DND-41 (cell line): ENCODE data around the gene MICAL3.

Source experiments
- ATAC-seq: fragments of 200-7000 bp; cut with Tn5 transposase; 3 replicates; pipeline ENCODE4 v1.9.1; 2021; ENCODE audit warnings: low read depth; ENCODE audit not compliant: insufficient read depth
- DNase-seq: peaks from one replicate; pipeline ENCODE4 v3.0.0-alpha.2; 2020
- H2AFZ ChIP-seq: 2 replicates; pipeline ENCODE4 v1.6.0; 2012; ENCODE audit warnings: low read depth, low read length
- H3K27ac ChIP-seq: 2 replicates; pipeline ENCODE4 v1.5.1; 2012; ENCODE audit warnings: low read length, inconsistent platforms
- H3K27me3 ChIP-seq: fragments of 200-600 bp; sonication (generic); 2 replicates; pipeline ENCODE4 v1.6.0; 2012; ENCODE audit warnings: low read length, mild to moderate bottlenecking, inconsistent platforms; ENCODE audit not compliant: insufficient read depth, poor library complexity
- H3K36me3 ChIP-seq: 2 replicates; pipeline ENCODE4 v1.5.1; 2012; ENCODE audit warnings: low read length, inconsistent platforms; ENCODE audit not compliant: insufficient read depth
- H3K4me1 ChIP-seq: 2 replicates; pipeline ENCODE4 v1.5.1; 2012; ENCODE audit warnings: mild to moderate bottlenecking, low read length; ENCODE audit not compliant: insufficient read depth
- H3K4me2 ChIP-seq: 2 replicates; pipeline ENCODE4 v1.6.0; 2012; ENCODE audit warnings: mild to moderate bottlenecking, moderate library complexity, low read length, inconsistent platforms; ENCODE audit not compliant: insufficient read depth
- H3K4me3 ChIP-seq, 2 experiments: fragments of 200-600 bp in 1 of 2; shearing (Covaris generic) in 1 of 2; 2 replicates each; pipeline ENCODE4 v1.5.1; 2012 to 2016; ENCODE audit warnings: inconsistent platforms in 2 of 2, low read length in 2 of 2, mild to moderate bottlenecking in 2 of 2, low read depth in 1 of 2, moderate library complexity in 1 of 2
- H3K79me2 ChIP-seq: 2 replicates; pipeline ENCODE4 v1.6.0; 2012; ENCODE audit warnings: low read length, inconsistent platforms; ENCODE audit not compliant: insufficient read depth
- H3K9ac ChIP-seq: 2 replicates; pipeline ENCODE4 v1.6.0; 2012; ENCODE audit warnings: low read depth, mild to moderate bottlenecking, inconsistent platforms, low read length, moderate library complexity
- H3K9me3 ChIP-seq: 2 replicates; pipeline ENCODE4 v1.5.1; 2012; ENCODE audit warnings: low read length, moderate library complexity, mild to moderate bottlenecking, inconsistent platforms; ENCODE audit not compliant: insufficient read depth, severe bottlenecking
- H4K20me1 ChIP-seq: 2 replicates; pipeline ENCODE4 v1.6.0; 2012; ENCODE audit warnings: low read length; ENCODE audit not compliant: insufficient read depth
- EZH2 ChIP-seq: IDR thresholded peaks from 3 replicates; pipeline ENCODE4 v1.6.1; 2012; ENCODE audit warnings: borderline replicate concordance, low read depth, mild to moderate bottlenecking, moderate library complexity, low read length, inconsistent platforms; ENCODE audit not compliant: severe bottlenecking
- TF ChIP-seq, protein P1 (sequence below): IDR thresholded peaks from 2 replicates; pipeline ENCODE4 v1.5.1; 2012; ENCODE audit warnings: borderline replicate concordance, low read length, moderate library complexity, mild to moderate bottlenecking; ENCODE audit not compliant: poor library complexity, severe bottlenecking; ENCODE audit errors: extremely low read depth

Gene MICAL3

DNA sequence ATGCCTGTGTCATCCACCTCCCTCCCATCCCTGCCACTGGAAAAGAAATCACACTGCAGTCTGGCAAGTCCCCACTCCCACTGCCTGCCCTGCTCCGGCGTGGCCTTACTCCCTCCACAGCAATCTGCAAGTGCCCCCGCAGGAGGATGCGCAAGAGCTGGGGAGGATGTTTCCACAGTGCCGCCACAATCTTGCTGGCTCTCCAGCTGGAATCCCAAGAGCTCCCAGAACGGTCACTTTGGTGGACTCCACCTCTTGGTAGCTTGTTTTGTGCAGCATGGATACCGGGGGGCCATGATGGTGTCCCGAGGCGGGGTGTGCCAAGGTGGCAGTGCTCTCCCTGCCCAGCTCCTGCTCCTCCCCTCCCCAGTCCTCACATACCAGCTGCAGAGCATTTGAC lies 76.3 kb downstream of the MICAL3 start:
- H3K79me2 ChIP-seq, result peaks cover 85% of the 10 kb centered on the region
- no peak overlapping the region for H3K4me2 ChIP-seq
- no peaks in the 10 kb centered on the region for H3K4me1 ChIP-seq
- H3K9ac ChIP-seq, result no peak overlapping the region
- no peak for DNase-seq
- no peak for ATAC-seq
- H3K9me3 ChIP-seq, result no peaks in the 10 kb centered on the region
- H3K27me3 ChIP-seq, result no peaks in the 10 kb centered on the region
- H3K27ac ChIP-seq, result no peak overlapping the region
- H3K36me3 ChIP-seq, result no peaks in the 10 kb centered on the region
- H4K20me1 ChIP-seq, result peaks cover 74% of the 10 kb centered on the region
- no peak for TF ChIP-seq EZH2
- TF ChIP-seq, protein P1, sequence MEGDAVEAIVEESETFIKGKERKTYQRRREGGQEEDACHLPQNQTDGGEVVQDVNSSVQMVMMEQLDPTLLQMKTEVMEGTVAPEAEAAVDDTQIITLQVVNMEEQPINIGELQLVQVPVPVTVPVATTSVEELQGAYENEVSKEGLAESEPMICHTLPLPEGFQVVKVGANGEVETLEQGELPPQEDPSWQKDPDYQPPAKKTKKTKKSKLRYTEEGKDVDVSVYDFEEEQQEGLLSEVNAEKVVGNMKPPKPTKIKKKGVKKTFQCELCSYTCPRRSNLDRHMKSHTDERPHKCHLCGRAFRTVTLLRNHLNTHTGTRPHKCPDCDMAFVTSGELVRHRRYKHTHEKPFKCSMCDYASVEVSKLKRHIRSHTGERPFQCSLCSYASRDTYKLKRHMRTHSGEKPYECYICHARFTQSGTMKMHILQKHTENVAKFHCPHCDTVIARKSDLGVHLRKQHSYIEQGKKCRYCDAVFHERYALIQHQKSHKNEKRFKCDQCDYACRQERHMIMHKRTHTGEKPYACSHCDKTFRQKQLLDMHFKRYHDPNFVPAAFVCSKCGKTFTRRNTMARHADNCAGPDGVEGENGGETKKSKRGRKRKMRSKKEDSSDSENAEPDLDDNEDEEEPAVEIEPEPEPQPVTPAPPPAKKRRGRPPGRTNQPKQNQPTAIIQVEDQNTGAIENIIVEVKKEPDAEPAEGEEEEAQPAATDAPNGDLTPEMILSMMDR, result no peak
- H3K4me3 ChIP-seq, result no peak overlapping the region
- H2AFZ ChIP-seq, result no peak overlapping the region

- Histone ChIP-seq H3K27me3 (no peaks in the 10 kb centered on the region), H3K27ac (no peak overlapping the region), H3K79me2 (peaks cover 82% of the 10 kb centered on the region), H3K9me3 (no peaks in the 10 kb centered on the region), H2AFZ (no peak overlapping the region), H4K20me1 (peaks cover 75% of the 10 kb centered on the region), H3K4me2 (no peak overlapping the region), H3K36me3 (no peaks in the 10 kb centered on the region), H3K9ac (no peak overlapping the region), H3K4me3 (no peak overlapping the region), H3K4me1 (no peaks in the 10 kb centered on the region)
- ATAC-seq (no peak), DNase-seq (no peak)
- TF ChIP-seq, protein P1, result no peak
- TF ChIP-seq EZH2, result no peak
These were observed 77.5 kb downstream of the MICAL3 start for GRCh38 chr22:17946662-17947367.

DNA sequence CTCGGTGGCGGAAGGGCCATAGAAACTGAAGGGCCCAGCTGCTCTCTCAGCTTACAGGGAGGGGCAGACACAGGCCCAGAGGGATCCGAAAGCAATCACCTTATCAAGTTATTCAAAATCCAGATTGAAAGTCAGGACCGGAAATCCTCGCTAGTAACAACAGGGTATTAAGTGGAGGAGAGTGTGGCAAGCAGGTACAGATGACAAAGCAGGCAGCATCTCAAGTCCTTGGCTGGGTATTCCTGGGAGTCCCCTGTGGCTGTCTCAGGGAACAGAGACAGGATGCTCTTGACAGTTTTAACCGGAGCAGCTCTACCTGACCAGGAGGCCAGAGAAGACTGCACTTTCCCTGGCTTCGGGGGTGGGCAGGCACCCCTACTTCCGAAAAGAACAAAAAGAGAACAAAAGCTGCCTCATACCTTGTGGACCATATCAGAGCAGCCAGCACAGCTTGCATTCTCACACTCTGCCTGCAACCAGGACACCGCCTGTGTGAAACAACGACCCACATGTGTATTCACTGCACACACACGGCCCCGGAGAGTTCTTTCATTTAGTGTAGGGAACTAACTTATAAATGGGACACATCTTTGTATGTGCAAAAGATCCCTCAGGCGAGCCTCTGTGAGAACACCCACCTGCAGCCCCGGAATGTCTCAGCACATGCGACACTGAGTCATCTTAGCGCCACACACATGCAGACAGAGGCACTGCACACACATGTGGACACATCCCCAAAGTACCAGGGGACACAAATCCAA lies 78.3 kb downstream of the MICAL3 start:
- Histone ChIP-seq H3K36me3 (no peaks in the 10 kb centered on the region), H3K4me1 (no peaks in the 10 kb centered on the region), H3K9me3 (no peaks in the 10 kb centered on the region), H3K4me3 (no peak overlapping the region), H3K27me3 (no peaks in the 10 kb centered on the region), H3K4me2 (no peak overlapping the region), H4K20me1 (peaks cover 75% of the 10 kb centered on the region), H3K79me2 (peaks cover 83% of the 10 kb centered on the region), H3K9ac (no peak overlapping the region), H2AFZ (no peak overlapping the region), H3K27ac (no peak overlapping the region)
- ATAC-seq (no peak), DNase-seq (no peak)
- TF ChIP-seq EZH2, result no peak
- TF ChIP-seq, protein P1, result no peak
